IMR-90 (cell line): ENCODE results near the gene TENM4. TPM values are rescaled to one million over a fixed set of nuclear protein-coding genes. Genes with fewer than 3 reads are reported as not detected.

Source experiments
- ATAC-seq: fragments of 200-7000 bp; cut with Tn5 transposase; 2 replicates; pipeline ENCODE4 v1.9.1; 2020; ENCODE audit warnings: low read depth, mild to moderate bottlenecking, moderate library complexity
- BruUV-seq: library from RNA; stranded (reverse); fragments of 400-500 nt; replicated peaks from 2 replicates; lab custom pipeline; 2021; lab: Mats Ljungman, UMichigan
- CTCF ChIA-PET: fragments of 300-600 bp; formaldehyde crosslinking; extraction: SDS; loops from one replicate; lab custom pipeline; 2021; ENCODE audit warnings: antibody characterized with exemption; lab: Yijun Ruan, JAX
- POLR2A ChIA-PET: fragments of 300-600 bp; sonication (Branson Sonifier 250); formaldehyde crosslinking; loops from one replicate; lab custom pipeline; 2022; ENCODE audit warnings: antibody characterized with exemption; ENCODE audit not compliant: unreplicated experiment; lab: Charles Lee
- DNase-seq: peaks from one replicate; pipeline ENCODE4 v3.0.0; 2013
- H2AFZ ChIP-seq: replicated peaks from 2 replicates; pipeline ENCODE3; 2013; ENCODE audit warnings: low read length, mild to moderate bottlenecking; ENCODE audit not compliant: poor library complexity
- H2AK5ac ChIP-seq: 2 replicates; pipeline ENCODE4 v1.6.1; 2013; ENCODE audit warnings: low read depth, low read length, inconsistent platforms
- H2AK9ac ChIP-seq: replicated peaks from 2 replicates; pipeline ENCODE3; 2013; ENCODE audit warnings: mild to moderate bottlenecking, low read depth, low read length, moderate library complexity; ENCODE audit not compliant: poor library complexity
- H2BK120ac ChIP-seq: 2 replicates; pipeline ENCODE4 v1.6.1; 2013; ENCODE audit warnings: low read depth, low read length, inconsistent platforms
- H2BK15ac ChIP-seq: 3 replicates; pipeline ENCODE4 v1.6.1; 2013; ENCODE audit warnings: low read depth, low read length, inconsistent platforms
- H2BK20ac ChIP-seq: 2 replicates; pipeline ENCODE4 v1.6.1; 2013; ENCODE audit warnings: low read depth, mild to moderate bottlenecking, inconsistent platforms, low read length, moderate library complexity
- H2BK5ac ChIP-seq: 2 replicates; pipeline ENCODE4 v1.6.1; 2013; ENCODE audit warnings: mild to moderate bottlenecking, low read depth, low read length, inconsistent platforms; ENCODE audit not compliant: poor library complexity, severe bottlenecking
- H3K14ac ChIP-seq: replicated peaks from 2 replicates; pipeline ENCODE4 v1.6.1; 2013; ENCODE audit warnings: low read depth, low read length, inconsistent platforms
- H3K18ac ChIP-seq: 2 replicates; pipeline ENCODE4 v1.6.1; 2013; ENCODE audit warnings: low read depth, low read length, control low read depth
- H3K23ac ChIP-seq: 2 replicates; pipeline ENCODE4 v1.6.1; 2013; ENCODE audit warnings: low read depth, low read length, inconsistent platforms
- H3K27ac ChIP-seq: 2 replicates; pipeline ENCODE4 v1.5.1; 2013; ENCODE audit warnings: mild to moderate bottlenecking, control low read depth, low read length; ENCODE audit not compliant: insufficient read depth
- H3K27me3 ChIP-seq: 2 replicates; pipeline ENCODE4 v1.6.1; 2013; ENCODE audit warnings: low read length; ENCODE audit not compliant: control insufficient read depth, insufficient read depth
- H3K36me3 ChIP-seq: 2 replicates; pipeline ENCODE4 v1.6.1; 2013; ENCODE audit warnings: low read length, mixed read lengths; ENCODE audit not compliant: control insufficient read depth, insufficient read depth
- H3K4ac ChIP-seq: 2 replicates; pipeline ENCODE4 v1.6.1; 2013; ENCODE audit warnings: low read depth, low read length, inconsistent platforms
- H3K4me1 ChIP-seq: 2 replicates; pipeline ENCODE4 v1.6.1; 2013; ENCODE audit warnings: low read length, mixed read lengths; ENCODE audit not compliant: control insufficient read depth, insufficient read depth
- H3K4me2 ChIP-seq: 2 replicates; pipeline ENCODE4 v1.6.1; 2013; ENCODE audit warnings: low read depth, mild to moderate bottlenecking, control low read depth, low read length, moderate library complexity
- H3K4me3 ChIP-seq: 2 replicates; pipeline ENCODE4 v1.5.1; 2013; ENCODE audit warnings: low read depth, mild to moderate bottlenecking, control low read depth, low read length, moderate library complexity; ENCODE audit not compliant: insufficient read depth
- H3K56ac ChIP-seq: 2 replicates; pipeline ENCODE4 v1.6.1; 2013; ENCODE audit warnings: low read length, inconsistent platforms; ENCODE audit not compliant: insufficient read depth; ENCODE audit errors: extremely low read depth
- H3K79me1 ChIP-seq, 2 experiments: 2 replicates each; pipeline ENCODE4 v1.6.1; 2013; ENCODE audit warnings: low read length in 2 of 2, inconsistent platforms in 1 of 2, low read depth in 1 of 2
- H3K9ac ChIP-seq: 2 replicates; pipeline ENCODE4 v1.6.1; 2013; ENCODE audit warnings: low read depth, low read length, control low read depth
- H3K9me1 ChIP-seq: 2 replicates; pipeline ENCODE4 v1.6.1; 2013; ENCODE audit warnings: low read length, inconsistent platforms; ENCODE audit not compliant: insufficient read depth
- H3K9me3 ChIP-seq: 2 replicates; pipeline ENCODE4 v1.6.1; 2013; ENCODE audit warnings: low read length; ENCODE audit not compliant: control insufficient read depth, insufficient read depth
- H4K20me1 ChIP-seq: 2 replicates; pipeline ENCODE4 v1.6.1; 2013; ENCODE audit warnings: low read length, inconsistent platforms; ENCODE audit not compliant: insufficient read depth
- H4K5ac ChIP-seq: 2 replicates; pipeline ENCODE4 v1.6.1; 2013; ENCODE audit warnings: mild to moderate bottlenecking, low read depth, low read length, control low read depth
- H4K8ac ChIP-seq, 2 experiments: 2 replicates each; pipeline ENCODE4 v1.6.1; 2013; ENCODE audit warnings: low read depth in 2 of 2, low read length in 2 of 2, control low read depth in 1 of 2, inconsistent platforms in 1 of 2
- H4K91ac ChIP-seq: 2 replicates; pipeline ENCODE4 v1.6.1; 2013; ENCODE audit warnings: low read depth, low read length, inconsistent platforms; ENCODE audit not compliant: insufficient read depth
- BHLHE40 ChIP-seq: fragments of 150-350 bp; IDR thresholded peaks from 2 replicates; pipeline ENCODE4 v1.6.1; 2016; ENCODE audit warnings: mild to moderate bottlenecking, low read depth, low read length
- CEBPB ChIP-seq: IDR thresholded peaks from 2 replicates; pipeline ENCODE4 v1.6.1; 2012; ENCODE audit warnings: low read depth, low read length, improper control_type of control experiment
- CHD1 ChIP-seq: IDR thresholded peaks from 2 replicates; pipeline ENCODE4 v1.6.1; 2012; ENCODE audit warnings: low read depth, low read length, improper control_type of control experiment
- FOS ChIP-seq: fragments of 150-350 bp; IDR thresholded peaks from 2 replicates; pipeline ENCODE4 v1.6.1; 2016; ENCODE audit warnings: low read depth, low read length
- MAFK ChIP-seq: IDR thresholded peaks from 2 replicates; pipeline ENCODE4 v1.6.1; 2012; ENCODE audit warnings: low read depth, low read length, improper control_type of control experiment
- MAZ ChIP-seq: IDR thresholded peaks from 2 replicates; pipeline ENCODE4 v1.6.1; 2012; ENCODE audit warnings: low read depth, mild to moderate bottlenecking, low read length, improper control_type of control experiment, moderate library complexity, borderline replicate concordance
- MXI1 ChIP-seq: IDR thresholded peaks from 2 replicates; pipeline ENCODE4 v1.6.1; 2012; ENCODE audit warnings: low read depth, mild to moderate bottlenecking, low read length, moderate library complexity, borderline replicate concordance
- NFE2L2 ChIP-seq: fragments of 150-350 bp; IDR thresholded peaks from 2 replicates; pipeline ENCODE4 v1.6.1; 2016; ENCODE audit warnings: low read depth, mild to moderate bottlenecking, low read length
- POLR2A ChIP-seq: IDR thresholded peaks from 2 replicates; pipeline ENCODE4 v1.6.1; 2012; ENCODE audit warnings: mild to moderate bottlenecking, low read depth, low read length
- RAD21 ChIP-seq: IDR thresholded peaks from 2 replicates; pipeline ENCODE4 v1.6.1; 2012; ENCODE audit warnings: low read length, improper control_type of control experiment
- RCOR1 ChIP-seq: IDR thresholded peaks from 2 replicates; pipeline ENCODE4 v1.6.1; 2012; ENCODE audit warnings: mild to moderate bottlenecking, low read length, improper control_type of control experiment; ENCODE audit not compliant: insufficient replicate concordance
- SMC3 ChIP-seq: fragments of 150-350 bp; IDR thresholded peaks from 2 replicates; pipeline ENCODE4 v1.6.1; 2016; ENCODE audit warnings: low read depth, mild to moderate bottlenecking, antibody characterized with exemption, low read length, moderate library complexity
- WGBS, 2 experiments: methylation state at CpG; one replicate each; pipeline versions ENCODE4 v1.1.5 to v1.1.7; 2013; ENCODE audit warnings: missing lambda C conversion rate in 2 of 2; ENCODE audit not compliant: insufficient read length in 1 of 2; ENCODE audit errors: extremely low coverage in 2 of 2; 5-methylcytosine and 5-hydroxymethylcytosine counted together
- dilution Hi-C: fragments of 300-500 bp; cut with HindIII; formaldehyde crosslinking; loops from one replicate; pipeline ENCODE4 v1.14.3; 2018; ENCODE audit warnings: low sequenced_read_pairs; ENCODE audit not compliant: unreplicated experiment
- in situ Hi-C: fragments of 300-500 bp; cut with MboI; formaldehyde crosslinking; loops from 3 replicates; pipeline ENCODE4 v1.14.3; 2019; ENCODE audit warnings: low sequenced_read_pairs, inconsistent platforms, mixed read lengths
- intact Hi-C: fragments of 100-400 bp; cut with micrococcal nuclease; formaldehyde crosslinking; loops from 2 replicates; pipeline ENCODE4 v1.10.0; 2022
- polyA plus RNA-seq, 3 experiments: library from polyadenylated mRNA; depleted of rRNA; stranded (reverse); fragments of >200 nt; gene quantifications; 2 replicates each; pipeline ENCODE4 v1.2.3, GENCODE V29; 2012; ENCODE audit warnings: low replicate concordance in 1 of 3
- total RNA-seq: library from RNA; depleted of rRNA; stranded (reverse); fragments of >200 nt; gene quantifications from 2 replicates; pipeline ENCODE4 v1.2.3, GENCODE V29; 2012
- TF ChIP-seq, protein P1 (sequence below): conservative IDR thresholded peaks from 2 replicates; pipeline ENCODE4 v1.5.1; 2012; ENCODE audit warnings: mild to moderate bottlenecking, low read depth, low read length, improper control_type of control experiment
- TF ChIP-seq, protein P2 (sequence below): fragments of 150-350 bp; IDR thresholded peaks from 2 replicates; pipeline ENCODE4 v1.6.1; 2016; ENCODE audit warnings: low read depth, mild to moderate bottlenecking, low read length, moderate library complexity, borderline replicate concordance
- TF ChIP-seq, protein P3 (sequence below): fragments of 150-350 bp; IDR thresholded peaks from 2 replicates; pipeline ENCODE4 v1.6.1; 2017; ENCODE audit warnings: mild to moderate bottlenecking, antibody characterized with exemption, low read length, low read depth

TENM4 gene
- total and polyA plus RNA-seq, 2 of the 4 experiments (the other 2 are of a cell fraction) = 7.4 to 9.0 TPM

DNA sequence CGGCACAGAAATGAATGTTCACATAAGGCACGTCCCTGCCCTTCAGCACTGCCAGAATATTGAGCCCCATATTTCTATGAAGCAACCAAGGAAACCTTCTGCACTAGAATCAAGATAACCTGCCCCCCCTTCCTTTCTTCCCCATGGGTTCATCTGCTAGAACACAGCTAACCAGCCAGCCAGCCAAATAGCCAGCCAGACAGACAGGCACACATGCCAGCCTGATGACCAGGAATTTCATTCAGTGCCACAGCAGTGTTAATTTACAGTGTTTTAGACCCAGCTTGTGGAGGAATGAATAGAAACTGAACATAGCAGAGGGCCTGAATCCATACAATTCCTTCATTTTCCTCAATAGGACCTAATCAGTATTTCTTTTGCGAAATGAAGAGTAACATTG is 57.0 kb downstream of the TENM4 start:
- Histone ChIP-seq H2BK15ac (no peak overlapping the region), H3K4ac (no peak overlapping the region), H3K36me3 (no peaks in the 10 kb centered on the region), H3K18ac (no peak overlapping the region), H3K56ac (no peak overlapping the region), H4K20me1 (peaks cover 9% of the 10 kb centered on the region; the same call in 1 of the 2 replicates), H3K79me1 (peaks cover 3 to 16% of the 10 kb centered on the region in 2 experiments; a peak in 2 of 4 replicates), H2BK5ac (no peak overlapping the region), H2AFZ (no peak overlapping the region), H3K9ac (no peak overlapping the region), H2BK120ac (no peak overlapping the region), H3K23ac (no peak overlapping the region), H4K91ac (no peak overlapping the region), H3K27me3 (no peaks in the 10 kb centered on the region), H3K9me3 (no peaks in the 10 kb centered on the region), H4K5ac (no peak overlapping the region), H2AK9ac (no peak overlapping the region), H2BK20ac (no peak overlapping the region), H3K4me1 (no peaks in the 10 kb centered on the region), H3K9me1 (no peaks in the 10 kb centered on the region; the same call in 1 of the 2 replicates), H2AK5ac (no peak overlapping the region), H3K4me3 (no peak overlapping the region), H3K27ac (no peak overlapping the region), H3K4me2 (no peak overlapping the region), H4K8ac (no peak overlapping the region), H3K14ac (no peak overlapping the region)
- POLR2A ChIA-PET = no interaction called here
- TF ChIP-seq, protein P1, sequence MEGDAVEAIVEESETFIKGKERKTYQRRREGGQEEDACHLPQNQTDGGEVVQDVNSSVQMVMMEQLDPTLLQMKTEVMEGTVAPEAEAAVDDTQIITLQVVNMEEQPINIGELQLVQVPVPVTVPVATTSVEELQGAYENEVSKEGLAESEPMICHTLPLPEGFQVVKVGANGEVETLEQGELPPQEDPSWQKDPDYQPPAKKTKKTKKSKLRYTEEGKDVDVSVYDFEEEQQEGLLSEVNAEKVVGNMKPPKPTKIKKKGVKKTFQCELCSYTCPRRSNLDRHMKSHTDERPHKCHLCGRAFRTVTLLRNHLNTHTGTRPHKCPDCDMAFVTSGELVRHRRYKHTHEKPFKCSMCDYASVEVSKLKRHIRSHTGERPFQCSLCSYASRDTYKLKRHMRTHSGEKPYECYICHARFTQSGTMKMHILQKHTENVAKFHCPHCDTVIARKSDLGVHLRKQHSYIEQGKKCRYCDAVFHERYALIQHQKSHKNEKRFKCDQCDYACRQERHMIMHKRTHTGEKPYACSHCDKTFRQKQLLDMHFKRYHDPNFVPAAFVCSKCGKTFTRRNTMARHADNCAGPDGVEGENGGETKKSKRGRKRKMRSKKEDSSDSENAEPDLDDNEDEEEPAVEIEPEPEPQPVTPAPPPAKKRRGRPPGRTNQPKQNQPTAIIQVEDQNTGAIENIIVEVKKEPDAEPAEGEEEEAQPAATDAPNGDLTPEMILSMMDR = no peak
- no peak for TF ChIP-seq RAD21
- no peak for TF ChIP-seq RCOR1
- no peak for TF ChIP-seq CEBPB
- TF ChIP-seq, protein P2, sequence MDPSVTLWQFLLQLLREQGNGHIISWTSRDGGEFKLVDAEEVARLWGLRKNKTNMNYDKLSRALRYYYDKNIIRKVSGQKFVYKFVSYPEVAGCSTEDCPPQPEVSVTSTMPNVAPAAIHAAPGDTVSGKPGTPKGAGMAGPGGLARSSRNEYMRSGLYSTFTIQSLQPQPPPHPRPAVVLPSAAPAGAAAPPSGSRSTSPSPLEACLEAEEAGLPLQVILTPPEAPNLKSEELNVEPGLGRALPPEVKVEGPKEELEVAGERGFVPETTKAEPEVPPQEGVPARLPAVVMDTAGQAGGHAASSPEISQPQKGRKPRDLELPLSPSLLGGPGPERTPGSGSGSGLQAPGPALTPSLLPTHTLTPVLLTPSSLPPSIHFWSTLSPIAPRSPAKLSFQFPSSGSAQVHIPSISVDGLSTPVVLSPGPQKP = no peak
- no peak for TF ChIP-seq CHD1
- no peak for TF ChIP-seq MXI1
- no peak for TF ChIP-seq FOS
- TF ChIP-seq, protein P3, sequence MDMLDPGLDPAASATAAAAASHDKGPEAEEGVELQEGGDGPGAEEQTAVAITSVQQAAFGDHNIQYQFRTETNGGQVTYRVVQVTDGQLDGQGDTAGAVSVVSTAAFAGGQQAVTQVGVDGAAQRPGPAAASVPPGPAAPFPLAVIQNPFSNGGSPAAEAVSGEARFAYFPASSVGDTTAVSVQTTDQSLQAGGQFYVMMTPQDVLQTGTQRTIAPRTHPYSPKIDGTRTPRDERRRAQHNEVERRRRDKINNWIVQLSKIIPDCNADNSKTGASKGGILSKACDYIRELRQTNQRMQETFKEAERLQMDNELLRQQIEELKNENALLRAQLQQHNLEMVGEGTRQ = no peak
- no peak for TF ChIP-seq SMC3
- no peak for TF ChIP-seq POLR2A
- TF ChIP-seq MAFK = no peak
- no peak for TF ChIP-seq MAZ
- TF ChIP-seq NFE2L2 = no peak
- no peak for TF ChIP-seq BHLHE40
- ATAC-seq = no peak; the same call in 1 of the 2 replicates
- intact Hi-C loops (no loop called here), in situ Hi-C loops (no loop called here), dilution Hi-C loops (no loop called here)
- BruUV-seq = no TSS peak
- DNase-seq = no peak
- WGBS, 2 experiments = 94% methylated on average over 2 of the region's 3 CpGs; no CpG with 5 or more reads in 1 of the 2 experiments
- CTCF ChIA-PET = no interaction called here
